H1 (cell line): ENCODE results near the gene ZNF652. TPM values are rescaled to one million over a fixed set of nuclear protein-coding genes. Genes with fewer than 3 reads are reported as not detected.
"Not testable (repeated sequence)": the region's sequence is repeated elsewhere in the genome, so short reads cannot be mapped to it uniquely, and the experiment has no call there.

Experiments
- CTCF ChIA-PET: fragments of 300-600 bp; sonication (Branson Sonifier 250); formaldehyde crosslinking; loops from one replicate; lab custom pipeline; 2021; ENCODE audit not compliant: partially characterized antibody; lab: Charles Lee
- POLR2A ChIA-PET: fragments of 300-600 bp; sonication (Branson Sonifier 250); formaldehyde crosslinking; loops from one replicate; lab custom pipeline; 2021; ENCODE audit warnings: inconsistent platforms; ENCODE audit not compliant: partially characterized antibody; lab: Charles Lee
- DNase-seq, 2 experiments: peaks; one replicate each; pipeline versions ENCODE4 v3.0.0 to v3.0.0-alpha.2; 2010 to 2022; ENCODE audit warnings: low spot score in 2 of 2, low read depth in 1 of 2, mixed read lengths in 1 of 2
- FAIRE-seq: peaks from 2 replicates; lab custom pipeline; 2011; peaks lifted over from hg19 to GRCh38; lab: Jason Lieb, UNC
- H2AFZ ChIP-seq: 2 replicates; pipeline ENCODE4 v1.8.1; 2012; ENCODE audit warnings: low read length, inconsistent platforms
- H2AK5ac ChIP-seq: 2 replicates; pipeline ENCODE4 v1.6.1; 2013; ENCODE audit warnings: low read depth, low read length
- H2BK120ac ChIP-seq: replicated peaks from 2 replicates; pipeline ENCODE3; 2013; ENCODE audit warnings: low read depth, low read length, inconsistent platforms
- H2BK12ac ChIP-seq: 2 replicates; pipeline ENCODE4 v1.6.1; 2013; ENCODE audit warnings: low read depth, low read length
- H2BK15ac ChIP-seq: 2 replicates; pipeline ENCODE4 v1.6.1; 2013; ENCODE audit warnings: low read length
- H2BK20ac ChIP-seq: 2 replicates; pipeline ENCODE4 v1.6.1; 2013; ENCODE audit warnings: low read length
- H2BK5ac ChIP-seq: 2 replicates; pipeline ENCODE4 v1.6.1; 2013; ENCODE audit warnings: low read depth, low read length
- H3K14ac ChIP-seq: 2 replicates; pipeline ENCODE4 v1.6.1; 2013; ENCODE audit warnings: inconsistent platforms; ENCODE audit not compliant: insufficient read length
- H3K18ac ChIP-seq: 2 replicates; pipeline ENCODE4 v1.6.1; 2013; ENCODE audit warnings: low read length; ENCODE audit errors: extremely low read depth
- H3K23ac ChIP-seq: 2 replicates; pipeline ENCODE4 v1.6.1; 2013; ENCODE audit warnings: inconsistent platforms; ENCODE audit not compliant: insufficient read length
- H3K23me2 ChIP-seq: 2 replicates; pipeline ENCODE4 v1.6.1; 2013; ENCODE audit warnings: low read depth, low read length
- H3K27ac ChIP-seq: 2 replicates; pipeline ENCODE4 v1.6.1; 2011; ENCODE audit warnings: low read depth, low read length, inconsistent platforms
- H3K27me3 ChIP-seq, 4 experiments: replicated peaks in 1 of 4; 1 replicate in 1 of 4; 2 replicates in 3 of 4; pipeline versions ENCODE4 v1.6.1 to v1.8.1; 2011 to 2013; ENCODE audit warnings: low read length in 3 of 4, mild to moderate bottlenecking in 3 of 4, inconsistent platforms in 2 of 4, mixed read lengths in 2 of 4, moderate library complexity in 1 of 4; ENCODE audit not compliant: control insufficient read depth in 3 of 4, insufficient read depth in 3 of 4; ENCODE audit errors: extremely low read depth in 1 of 4
- H3K36me3 ChIP-seq, 4 experiments: 2 replicates each; pipeline versions ENCODE4 v1.6.1 to v1.8.1; 2011 to 2013; ENCODE audit warnings: mild to moderate bottlenecking in 4 of 4, low read length in 3 of 4, moderate library complexity in 2 of 4, control low read depth in 1 of 4, inconsistent platforms in 1 of 4; ENCODE audit not compliant: insufficient read depth in 4 of 4, control insufficient read depth in 2 of 4
- H3K4ac ChIP-seq: replicated peaks from 2 replicates; pipeline ENCODE3; 2013; ENCODE audit warnings: low read length, low read depth, mixed read lengths, inconsistent platforms; ENCODE audit not compliant: insufficient read length
- H3K4me1 ChIP-seq, 4 experiments: replicated peaks in 1 of 4; 1 replicate in 1 of 4; 2 replicates in 3 of 4; pipeline versions ENCODE4 v1.6.1 to v1.8.1; 2011 to 2013; ENCODE audit warnings: low read length in 3 of 4, inconsistent platforms in 2 of 4, mixed read lengths in 1 of 4; ENCODE audit not compliant: insufficient read depth in 4 of 4, control insufficient read depth in 3 of 4
- H3K4me2 ChIP-seq, 2 experiments: 2 replicates each; pipeline versions ENCODE4 v1.6.1 to v1.8.1; 2011 to 2013; ENCODE audit warnings: low read depth in 2 of 2, low read length in 2 of 2, control low read depth in 1 of 2, inconsistent platforms in 1 of 2, mild to moderate bottlenecking in 1 of 2; ENCODE audit not compliant: insufficient read depth in 1 of 2
- H3K4me3 ChIP-seq, 4 experiments: fragments of 200-600, 300-600 bp in 1 of 4; sonication (generic), shearing (Covaris generic), sonication (Bioruptor Twin) in 1 of 4; 2 replicates each; pipeline versions ENCODE4 v1.5.1 to v1.8.1; 2011 to 2016; ENCODE audit warnings: low read length in 4 of 4, low read depth in 3 of 4, control low read depth in 2 of 4, inconsistent platforms in 2 of 4, mild to moderate bottlenecking in 2 of 4, mixed read lengths in 1 of 4, moderate library complexity in 1 of 4; ENCODE audit not compliant: insufficient read depth in 2 of 4; ENCODE audit errors: extremely low read depth in 1 of 4
- H3K56ac ChIP-seq: replicated peaks from 2 replicates; pipeline ENCODE3; 2013; ENCODE audit warnings: low read depth, mild to moderate bottlenecking, mixed read lengths, low read length, inconsistent platforms; ENCODE audit not compliant: insufficient read length
- H3K79me1 ChIP-seq: 2 replicates; pipeline ENCODE4 v1.6.1; 2013; ENCODE audit warnings: low read depth, low read length, control low read depth
- H3K79me2 ChIP-seq, 2 experiments: 2 replicates each; pipeline versions ENCODE4 v1.6.1 to v1.8.1; 2012 to 2013; ENCODE audit warnings: low read length in 2 of 2, mild to moderate bottlenecking in 2 of 2, inconsistent platforms in 1 of 2; ENCODE audit not compliant: insufficient read depth in 2 of 2, control insufficient read depth in 1 of 2
- H3K9ac ChIP-seq, 4 experiments: replicated peaks in 1 of 4; 1 replicate in 1 of 4; 2 replicates in 3 of 4; pipeline versions ENCODE4 v1.6.1 to v1.8.1; 2011 to 2013; ENCODE audit warnings: low read depth in 3 of 4, low read length in 3 of 4, control low read depth in 2 of 4, mild to moderate bottlenecking in 2 of 4, moderate library complexity in 2 of 4, inconsistent platforms in 1 of 4; ENCODE audit errors: extremely low read depth in 1 of 4
- H3K9me3 ChIP-seq, 2 experiments: 2 replicates each; pipeline versions ENCODE4 v1.6.1 to v1.8.1; 2012 to 2013; ENCODE audit warnings: mild to moderate bottlenecking in 2 of 2, moderate library complexity in 2 of 2, control low read depth in 1 of 2, inconsistent platforms in 1 of 2, low read depth in 1 of 2, low read length in 1 of 2, mixed read lengths in 1 of 2; ENCODE audit not compliant: insufficient read depth in 2 of 2
- H4K20me1 ChIP-seq, 2 experiments: replicated peaks in 1 of 2; 2 replicates each; pipeline versions ENCODE3 to v1.8.1; 2011 to 2013; ENCODE audit warnings: inconsistent platforms in 2 of 2, low read length in 2 of 2, mild to moderate bottlenecking in 1 of 2; ENCODE audit not compliant: insufficient read depth in 2 of 2, control insufficient read depth in 1 of 2
- H4K5ac ChIP-seq: 2 replicates; pipeline ENCODE4 v1.6.1; 2013; ENCODE audit warnings: low read length, low read depth, mixed read lengths, inconsistent platforms; ENCODE audit not compliant: insufficient read length
- H4K8ac ChIP-seq: 2 replicates; pipeline ENCODE4 v1.8.0; 2013; ENCODE audit warnings: mild to moderate bottlenecking, moderate library complexity, low read length, inconsistent platforms; ENCODE audit not compliant: insufficient read depth; ENCODE audit errors: extremely low read depth
- H4K91ac ChIP-seq: replicated peaks from 2 replicates; pipeline ENCODE3; 2013; ENCODE audit warnings: low read length, mixed read lengths, inconsistent platforms; ENCODE audit not compliant: insufficient read length
- WGBS, 2 experiments: shearing (Covaris generic) in 1 of 2; methylation state at CpG; one replicate each; pipeline versions ENCODE4 v1.1.6 to v1.1.7; 2013 to 2015; ENCODE audit warnings: low lambda C conversion rate in 2 of 2, mixed read lengths in 2 of 2, inconsistent platforms in 1 of 2, low coverage in 1 of 2, missing lambda C conversion rate in 1 of 2; ENCODE audit not compliant: insufficient replicate concordance in 2 of 2, insufficient coverage in 1 of 2, insufficient read length in 1 of 2; ENCODE audit errors: extremely low coverage in 1 of 2, missing lambda C conversion rate in 1 of 2; 5-methylcytosine and 5-hydroxymethylcytosine counted together
- polyA plus RNA-seq, 7 experiments: library from polyadenylated mRNA; depleted of rRNA in 3 of 7; stranded (reverse) in 5 of 7; unstranded in 2 of 7; fragments of >200 nt in 5 of 7; fragments of 200-250 nt in 2 of 7; gene quantifications; 1 replicate in 5 of 7; 2 replicates in 1 of 7; 4 replicates in 1 of 7; pipeline versions ENCODE4 v1.2.1 to v1.2.3, GENCODE V29; 2011 to 2013; ENCODE audit warnings: missing spikeins in 2 of 7, mixed read lengths in 2 of 7
- total RNA-seq: library from RNA; stranded (reverse); fragmentation: NEBNext Ultra II Directional; extraction: Animal tissue kit (Norgen Biotek cat#: 25700); gene quantifications from 2 replicates; pipeline ENCODE4 v1.2.1, GENCODE V29; 2021

The ZNF652 gene
- total and polyA plus RNA-seq, 2 of the 8 experiments (the other 6 are each of a cell fraction or from before 2014, with no cell fraction given) = 13.5 to 39.6 TPM

DNA sequence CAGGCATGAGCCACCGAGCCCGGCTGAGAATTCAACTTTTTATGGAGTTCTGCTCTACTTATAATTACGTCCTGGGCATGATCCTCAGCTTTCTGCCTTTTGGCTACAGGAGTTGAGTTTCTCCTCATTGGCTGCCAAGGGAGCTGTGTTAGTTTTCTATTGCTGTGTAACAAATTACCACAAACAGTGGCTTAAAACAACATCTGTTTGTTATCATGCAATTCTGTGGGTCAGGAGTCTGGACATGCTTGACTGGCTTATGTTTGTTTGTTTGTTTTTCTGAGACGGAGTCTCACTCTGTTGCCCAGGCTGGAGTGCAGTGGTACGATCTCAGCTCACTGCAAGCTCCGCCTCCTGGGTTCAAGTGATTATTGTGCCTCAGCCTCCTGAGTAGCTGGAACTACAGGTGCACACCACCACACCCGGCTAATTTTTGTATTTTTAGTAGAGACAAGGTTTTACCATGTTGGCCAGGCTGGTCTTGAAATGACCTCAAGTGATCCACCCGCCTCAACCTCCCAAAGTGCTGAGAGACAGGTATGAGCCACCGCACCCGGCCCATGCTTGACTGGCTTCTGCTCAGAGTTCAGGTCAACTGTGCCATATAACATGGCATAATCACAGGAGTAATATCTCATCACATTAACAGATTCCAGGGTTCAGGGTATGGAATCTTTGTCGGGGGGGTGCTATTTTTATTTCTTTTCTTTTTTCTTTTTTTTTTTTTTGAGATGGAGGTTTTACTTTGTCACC, 82.6 kb downstream of the ZNF652 start:
- H4K91ac ChIP-seq, H2AK5ac ChIP-seq, H2BK20ac ChIP-seq, H2BK5ac ChIP-seq, DNase-seq, H2BK120ac ChIP-seq, H3K9ac ChIP-seq, H3K18ac ChIP-seq, H3K56ac ChIP-seq, H3K27me3 ChIP-seq, H3K4me1 ChIP-seq, H3K4me2 ChIP-seq, H3K23me2 ChIP-seq, H3K27ac ChIP-seq, H4K8ac ChIP-seq, H3K79me1 ChIP-seq, FAIRE-seq, H3K23ac ChIP-seq, POLR2A ChIA-PET, H3K36me3 ChIP-seq, H3K9me3 ChIP-seq, H2BK12ac ChIP-seq, H2AFZ ChIP-seq, H2BK15ac ChIP-seq, H3K79me2 ChIP-seq, H4K20me1 ChIP-seq, H4K5ac ChIP-seq, H3K14ac ChIP-seq, H3K4ac ChIP-seq, H3K4me3 ChIP-seq: not testable (repeated sequence)
- CTCF ChIA-PET = interaction anchor here (0.6 to 7.6 kb wide), 6 partner anchors 11 to 418 kb away, joined by 3 to 59 read pairs (median 4); no protein-coding TSS in a partner anchor
- WGBS, 2 experiments = 81% methylated on average over 11 of the region's 11 CpGs; no CpG with 5 or more reads in 1 of the 2 experiments
